HG03064 (cell line): ENCODE measurements around the gene ARHGAP33.
A peak's percentile ranks its signal among the peaks of the same experiment; 100 is the strongest.

ENCODE experiments used
- ATAC-seq: cut with Tn5 transposase; IDR thresholded peaks from one replicate; pipeline ENCODE4 v1.9.1; 2021; ENCODE audit warnings: low read depth; ENCODE audit not compliant: unreplicated experiment

ARHGAP33 gene

DNA sequence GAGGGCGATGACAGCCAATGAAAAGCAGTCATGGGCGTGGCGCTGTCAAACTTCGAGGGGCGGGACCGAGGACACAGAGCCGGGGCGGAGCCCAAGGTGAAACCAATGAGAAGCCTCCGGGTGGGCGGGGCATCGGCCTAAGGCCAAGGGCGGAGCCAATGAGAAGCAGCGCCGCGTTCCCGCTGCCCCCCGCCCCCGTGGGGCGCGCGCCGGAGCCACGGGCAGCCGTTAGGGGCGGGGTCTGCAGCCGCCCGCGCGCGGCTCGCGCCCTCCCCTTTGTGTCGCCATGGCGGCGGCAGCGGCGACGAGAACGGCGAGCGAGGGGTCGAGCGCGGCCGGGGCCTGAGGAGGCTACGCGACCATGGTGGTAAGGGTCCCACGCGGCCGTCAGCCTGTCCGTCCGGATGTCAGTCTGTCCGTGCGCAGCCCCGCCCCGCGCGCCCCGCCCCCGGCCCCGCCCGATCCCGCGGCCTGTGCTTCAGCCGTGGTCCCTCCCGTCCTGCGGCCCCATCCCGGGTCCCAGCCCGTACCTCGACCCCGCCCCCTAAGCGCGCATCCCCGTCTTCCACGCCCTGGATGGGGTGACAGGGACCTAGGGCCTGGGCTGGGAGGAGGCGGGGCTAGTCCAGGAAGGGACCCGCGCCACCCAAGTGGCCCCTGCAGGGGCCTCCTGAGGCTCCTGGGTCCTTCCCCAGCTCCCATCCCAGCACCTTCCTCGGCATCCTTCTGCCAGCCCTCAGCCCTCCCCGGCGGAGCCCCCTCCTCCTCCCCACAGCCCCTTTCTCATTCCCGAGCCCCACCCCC lies at the start of gene ARHGAP33:
TSS of gene ARHGAP33 (plus strand) at position 267 of the 804 bp plus-strand sequence. CDS start at position 362, 95 bp downstream.
- ATAC-seq = peak; percentile 78

DNA sequence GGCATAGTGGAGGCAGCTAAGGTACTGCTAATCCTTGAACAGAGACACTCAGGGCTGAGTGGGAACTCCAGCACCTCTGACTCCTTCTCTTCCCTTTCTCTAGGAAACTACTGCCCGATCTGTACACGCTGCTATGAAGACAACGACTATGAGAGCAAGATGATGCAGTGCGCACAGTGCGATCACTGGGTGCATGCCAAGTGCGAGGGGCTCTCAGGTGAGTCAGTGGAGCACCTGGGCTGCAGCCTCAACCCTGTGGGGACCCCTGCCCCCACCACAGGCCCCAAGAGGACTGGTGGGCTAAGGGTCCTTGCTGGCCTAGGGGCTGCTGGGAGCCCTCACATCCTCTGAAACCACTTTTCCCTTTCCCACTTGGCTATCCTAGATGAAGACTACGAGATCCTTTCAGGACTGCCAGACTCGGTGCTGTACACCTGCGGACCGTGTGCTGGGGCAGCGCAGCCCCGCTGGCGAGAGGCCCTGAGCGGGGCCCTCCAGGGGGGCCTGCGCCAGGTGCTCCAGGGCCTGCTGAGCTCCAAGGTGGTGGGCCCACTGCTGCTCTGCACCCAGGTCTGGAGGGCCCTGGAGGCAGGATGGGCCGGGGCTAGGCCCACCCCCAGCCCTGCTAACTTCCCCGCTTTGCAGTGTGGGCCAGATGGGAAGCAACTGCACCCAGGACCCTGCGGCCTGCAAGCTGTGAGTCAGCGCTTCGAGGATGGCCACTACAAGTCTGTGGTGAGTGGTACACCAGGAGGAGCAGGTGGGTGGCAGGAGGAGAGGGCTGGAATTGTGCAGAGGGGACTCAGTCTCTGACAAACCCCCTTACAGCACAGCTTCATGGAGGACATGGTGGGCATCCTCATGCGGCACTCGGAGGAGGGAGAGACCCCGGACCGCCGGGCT lies 48.1 kb upstream of the ARHGAP33 start:
- ATAC-seq = no peak

- no peak for ATAC-seq
Measured at GRCh38 chr19:35727956-35728706, 47.2 kb upstream of the ARHGAP33 start.

- ATAC-seq = no peak
Measured at GRCh38 chr19:35729021-35729420, 46.3 kb upstream of the ARHGAP33 start.

- no peak for ATAC-seq
Measured at GRCh38 chr19:35729763-35730162, 45.6 kb upstream of the ARHGAP33 start.

DNA sequence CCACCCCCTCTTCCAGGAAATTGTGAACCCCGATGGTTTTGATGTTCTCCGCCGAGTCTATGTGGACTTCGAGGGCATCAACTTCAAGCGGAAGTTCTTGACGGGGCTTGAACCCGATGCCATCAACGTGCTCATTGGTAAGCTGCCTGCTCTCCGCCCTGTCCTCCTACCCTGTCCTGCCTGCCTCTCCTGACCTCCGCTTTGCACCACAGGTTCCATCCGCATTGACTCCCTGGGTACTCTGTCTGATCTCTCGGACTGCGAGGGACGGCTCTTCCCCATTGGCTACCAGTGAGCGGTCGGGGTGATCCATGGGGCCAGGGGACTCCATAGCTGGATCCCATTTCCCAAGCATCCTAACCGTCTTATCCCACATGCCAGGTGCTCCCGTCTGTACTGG lies 45.0 kb upstream of the ARHGAP33 start:
- no peak for ATAC-seq

DNA sequence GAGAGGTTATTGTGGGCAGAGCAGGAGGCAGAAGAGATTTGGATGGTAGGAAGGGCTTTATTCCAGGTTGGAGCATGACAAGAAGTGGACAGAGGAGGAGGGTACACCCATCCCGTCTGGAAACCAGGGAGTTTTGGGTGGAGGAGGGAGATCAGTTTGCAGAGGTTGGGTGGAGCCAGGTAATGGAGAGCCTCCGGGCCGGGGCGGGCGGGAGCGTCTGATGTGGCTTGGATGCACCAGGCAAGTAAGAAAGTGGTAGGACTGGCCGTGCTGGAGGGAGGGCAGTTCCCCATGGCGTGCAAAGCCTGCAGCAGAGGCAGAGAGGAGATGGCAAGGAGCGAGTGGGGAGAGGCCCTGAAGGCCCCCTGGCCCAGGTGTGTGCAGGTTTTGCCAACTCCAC lies 44.0 kb upstream of the ARHGAP33 start:
- ATAC-seq = no peak

GRCh38 chr19:35731779-35732405 lies 43.5 kb upstream of the ARHGAP33 start:
- no peak for ATAC-seq

DNA sequence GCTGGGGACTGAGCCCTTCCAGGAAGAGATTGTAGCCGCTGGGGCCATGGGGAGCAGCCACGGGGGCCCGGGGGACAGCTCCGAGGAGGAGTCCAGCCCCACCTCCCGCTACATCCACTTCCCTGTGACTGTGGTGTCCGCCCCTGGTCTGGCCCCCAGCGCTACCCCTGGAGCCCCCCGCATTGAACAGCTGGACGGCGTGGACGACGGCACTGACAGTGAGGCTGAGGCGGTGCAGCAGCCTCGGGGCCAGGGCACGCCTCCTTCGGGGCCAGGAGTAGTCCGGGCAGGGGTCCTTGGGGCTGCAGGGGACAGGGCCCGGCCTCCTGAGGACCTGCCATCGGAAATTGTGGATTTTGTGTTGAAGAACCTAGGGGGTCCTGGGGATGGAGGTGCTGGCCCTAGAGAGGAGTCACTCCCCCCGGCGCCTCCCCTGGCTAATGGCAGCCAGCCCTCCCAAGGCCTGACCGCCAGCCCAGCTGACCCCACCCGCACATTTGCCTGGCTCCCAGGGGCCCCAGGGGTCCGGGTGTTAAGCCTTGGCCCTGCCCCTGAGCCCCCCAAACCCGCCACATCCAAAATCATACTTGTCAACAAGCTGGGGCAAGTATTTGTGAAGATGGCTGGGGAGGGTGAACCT lies 42.7 kb upstream of the ARHGAP33 start:
- ATAC-seq = no peak

DNA sequence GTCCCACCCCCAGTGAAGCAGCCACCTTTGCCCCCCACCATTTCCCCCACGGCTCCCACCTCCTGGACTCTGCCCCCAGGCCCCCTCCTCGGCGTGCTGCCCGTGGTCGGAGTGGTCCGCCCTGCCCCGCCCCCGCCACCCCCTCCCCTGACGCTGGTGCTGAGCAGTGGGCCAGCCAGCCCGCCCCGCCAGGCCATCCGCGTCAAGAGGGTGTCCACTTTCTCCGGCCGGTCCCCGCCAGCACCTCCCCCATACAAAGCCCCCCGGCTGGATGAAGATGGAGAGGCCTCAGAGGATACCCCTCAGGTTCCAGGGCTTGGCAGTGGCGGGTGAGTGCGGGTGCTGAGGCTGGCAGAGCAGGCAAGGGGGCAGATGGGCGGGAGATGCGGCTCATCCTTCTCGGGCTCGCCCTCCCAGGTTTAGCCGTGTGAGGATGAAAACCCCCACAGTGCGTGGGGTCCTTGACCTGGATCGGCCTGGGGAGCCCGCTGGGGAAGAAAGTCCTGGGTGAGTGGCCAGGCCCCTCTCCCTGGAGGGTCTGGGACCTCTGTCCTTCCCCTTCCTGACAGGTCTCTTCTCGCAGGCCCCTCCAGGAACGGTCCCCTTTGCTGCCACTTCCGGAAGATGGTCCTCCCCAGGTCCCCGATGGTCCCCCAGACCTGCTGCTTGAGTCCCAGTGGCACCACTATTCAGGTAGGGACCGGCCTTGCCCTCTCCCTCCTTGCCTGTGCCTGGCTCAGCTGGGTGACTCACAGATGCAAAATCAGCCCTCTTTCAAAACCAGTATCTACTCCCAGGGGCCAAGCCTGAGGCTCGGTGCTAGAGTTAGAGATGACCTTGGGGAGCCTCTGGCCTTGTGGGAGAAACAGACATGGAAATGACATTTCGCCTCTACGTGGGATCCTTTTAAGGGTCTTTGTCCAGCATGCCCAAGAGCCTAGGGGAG lies 41.9 kb upstream of the ARHGAP33 start:
- no peak for ATAC-seq

DNA sequence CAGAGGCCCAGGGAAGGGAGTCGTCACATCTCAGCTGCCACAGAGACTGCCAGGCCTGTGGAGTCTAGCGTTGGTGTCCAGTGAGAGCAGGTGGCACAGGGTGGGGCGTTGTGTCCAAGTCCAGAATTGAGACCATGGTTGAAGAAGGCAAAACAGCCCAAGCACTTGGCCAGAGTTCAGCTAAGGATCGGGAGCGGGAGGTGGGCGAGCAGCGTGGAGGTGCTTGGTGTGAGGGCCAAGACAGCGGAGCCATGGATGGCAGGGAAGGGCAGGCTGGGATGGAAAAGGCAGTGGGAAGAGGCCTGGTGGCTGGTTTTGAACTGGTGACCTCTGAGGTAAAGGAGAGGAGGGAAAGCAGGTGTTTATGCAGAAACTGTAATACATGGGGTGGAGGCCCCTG lies 41.1 kb upstream of the ARHGAP33 start:
- no peak for ATAC-seq

DNA sequence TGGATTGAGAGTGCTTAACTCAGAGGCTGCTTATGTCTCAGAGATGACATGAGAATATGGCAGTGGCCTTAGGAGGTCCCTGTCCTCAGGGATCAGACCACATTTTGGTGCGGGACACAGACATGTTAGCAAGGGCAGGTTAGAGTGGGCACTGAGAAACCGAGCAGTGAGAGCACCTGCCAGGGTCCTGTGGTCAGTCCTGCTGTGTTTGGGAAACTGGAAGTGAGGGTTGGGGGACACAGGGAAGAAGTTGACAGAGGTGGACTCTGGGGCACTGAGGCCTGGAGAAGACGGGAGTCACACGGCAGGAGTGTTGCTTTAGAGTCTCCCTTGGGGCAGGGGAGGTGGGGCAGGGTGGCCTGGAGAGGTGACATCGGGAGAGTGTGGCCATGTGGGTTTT lies 40.5 kb upstream of the ARHGAP33 start:
- no peak for ATAC-seq

GRCh38 chr19:35736913-35737886 lies 38.2 kb upstream of the ARHGAP33 start:
- ATAC-seq = no peak

DNA sequence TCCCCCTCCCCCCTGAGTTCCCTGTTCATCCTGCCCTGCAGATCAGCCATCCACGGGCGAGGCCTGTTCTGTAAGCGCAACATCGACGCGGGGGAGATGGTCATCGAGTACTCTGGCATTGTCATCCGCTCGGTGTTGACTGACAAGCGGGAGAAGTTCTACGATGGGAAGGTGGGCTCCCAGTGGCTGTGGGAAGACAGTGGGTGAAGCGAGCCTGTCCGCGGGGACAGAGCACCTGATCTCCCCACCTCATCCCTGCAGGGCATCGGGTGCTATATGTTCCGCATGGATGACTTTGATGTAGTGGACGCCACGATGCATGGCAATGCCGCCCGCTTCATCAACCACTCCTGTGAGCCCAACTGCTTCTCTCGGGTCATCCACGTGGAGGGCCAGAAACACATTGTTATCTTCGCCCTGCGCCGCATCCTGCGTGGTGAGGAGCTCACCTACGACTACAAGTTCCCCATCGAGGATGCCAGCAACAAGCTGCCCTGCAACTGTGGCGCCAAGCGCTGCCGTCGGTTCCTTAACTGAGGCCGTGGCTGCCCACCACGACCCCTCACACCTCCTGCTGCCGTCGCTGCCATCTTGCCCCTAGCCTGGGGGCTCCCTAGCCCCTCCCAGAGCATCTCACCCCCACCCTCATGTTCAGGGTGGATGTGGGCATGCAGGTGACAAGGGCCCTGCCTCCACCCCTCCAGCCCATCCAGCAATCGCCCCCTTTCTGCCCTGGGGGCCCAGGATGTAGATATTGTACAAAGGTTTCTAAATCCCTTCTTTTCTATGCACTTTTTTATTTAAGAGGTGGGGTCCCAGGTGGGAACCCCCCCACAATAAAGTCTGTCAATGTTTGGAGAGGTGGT lies 37.1 kb upstream of the ARHGAP33 start:
- ATAC-seq = no peak

DNA sequence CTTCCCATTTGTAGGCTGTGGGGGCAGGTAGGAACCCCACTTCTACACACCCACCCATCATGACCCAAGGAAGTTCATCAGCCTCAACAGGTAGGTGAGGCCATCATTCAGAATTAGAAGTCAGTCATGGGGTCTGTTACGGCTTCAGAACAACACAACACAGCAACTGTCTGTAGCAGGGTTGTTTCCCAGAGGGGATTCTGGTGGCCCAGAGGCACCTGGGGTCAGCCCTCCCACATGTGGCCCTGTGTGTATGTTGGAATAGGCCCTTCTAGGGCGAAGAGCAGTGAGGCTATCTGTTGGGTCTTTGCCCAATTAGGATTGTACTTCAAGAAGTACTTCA lies 36.5 kb upstream of the ARHGAP33 start:
- no peak for ATAC-seq

DNA sequence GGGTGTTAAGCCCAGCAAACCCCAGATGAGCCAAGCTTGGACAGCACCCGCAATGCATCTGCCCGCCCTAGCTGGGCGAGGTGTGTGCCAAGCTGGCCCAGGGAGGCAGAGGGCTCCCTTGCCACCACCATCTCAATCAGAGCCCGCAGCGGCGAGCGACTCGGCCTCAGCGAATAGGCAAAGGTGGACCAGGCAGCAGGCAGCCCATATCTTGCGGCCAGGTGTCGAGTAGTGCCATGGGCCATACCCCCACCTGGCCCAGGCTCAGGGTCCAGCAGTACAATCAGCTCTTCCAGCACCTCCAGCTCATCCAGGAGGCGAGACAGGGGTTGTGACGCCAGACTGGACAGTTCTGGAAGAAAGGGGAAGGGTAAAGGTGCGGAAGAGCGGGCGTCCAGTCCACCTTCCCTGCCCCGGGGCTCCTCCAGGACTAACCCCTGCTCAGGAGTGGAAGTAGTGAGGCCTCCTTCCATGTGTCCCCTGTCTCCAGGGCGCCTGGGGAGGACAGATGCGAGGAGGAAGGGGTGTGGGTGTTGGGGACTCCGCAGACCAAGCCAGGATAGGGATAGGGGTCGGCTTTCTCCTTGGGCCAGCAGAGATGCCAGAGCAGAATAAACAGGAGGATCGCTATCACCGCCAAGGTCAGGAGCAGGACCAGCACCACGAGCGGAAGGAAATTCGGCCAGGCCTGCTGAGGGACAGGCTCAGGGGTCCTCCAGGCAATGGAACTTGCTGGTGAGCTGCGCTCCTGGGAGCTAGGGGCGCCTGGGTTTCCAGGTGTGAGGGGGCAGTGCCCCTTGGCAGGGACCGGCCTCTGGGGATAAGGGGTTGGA lies 35.9 kb upstream of the ARHGAP33 start:
- no peak for ATAC-seq
